HepG2 (cell line): ENCODE measurements around the gene ERMARD. TPM values are rescaled to one million over a fixed set of nuclear protein-coding genes. Genes with fewer than 3 reads are reported as not detected.
A peak's percentile ranks its signal among the peaks of the same experiment; 100 is the strongest.

ENCODE experiments used
- BHLHE40 ChIP-seq: IDR thresholded peaks from 2 replicates; pipeline ENCODE4 v1.6.1; 2011; ENCODE audit warnings: low read length, improper control_type of control experiment
- HCFC1 ChIP-seq: fragments of 150-350 bp; IDR thresholded peaks from 2 replicates; pipeline ENCODE4 v1.6.1; 2014; ENCODE audit warnings: low read depth, low read length
- MAFF ChIP-seq: IDR thresholded peaks from 2 replicates; pipeline ENCODE4 v1.6.1; 2011; ENCODE audit warnings: low read depth, low read length, improper control_type of control experiment
- MTF2 ChIP-seq: sonication (generic); formaldehyde crosslinking; IDR thresholded peaks from 2 replicates; pipeline ENCODE4 v1.5.0; 2020; ENCODE audit warnings: missing genetic modification reagents, borderline replicate concordance
- NFE2 ChIP-seq: sonication (generic); formaldehyde crosslinking; IDR thresholded peaks from 2 replicates; pipeline ENCODE4 v1.4.0; 2020; ENCODE audit warnings: missing genetic modification reagents
- TEAD2 ChIP-seq: sonication (generic); formaldehyde crosslinking; IDR thresholded peaks from 2 replicates; pipeline ENCODE4 v1.9.0; 2021; ENCODE audit warnings: missing genetic modification reagents
- WIZ ChIP-seq: sonication (generic); formaldehyde crosslinking; IDR thresholded peaks from 2 replicates; pipeline ENCODE4 v1.5.1; 2020; ENCODE audit warnings: mild to moderate bottlenecking, missing genetic modification reagents
- ZBTB42 ChIP-seq: sonication (generic); formaldehyde crosslinking; IDR thresholded peaks from 2 replicates; pipeline ENCODE4 v1.5.0; 2020; ENCODE audit warnings: mild to moderate bottlenecking, missing genetic modification reagents
- ZNF672 ChIP-seq: sonication (generic); formaldehyde crosslinking; IDR thresholded peaks from 2 replicates; pipeline ENCODE4 v1.8.1; 2022; ENCODE audit warnings: missing genetic modification reagents
- ZNF674 ChIP-seq: sonication (generic); formaldehyde crosslinking; IDR thresholded peaks from 2 replicates; pipeline ENCODE4 v1.5.0; 2020; ENCODE audit warnings: low read depth, mild to moderate bottlenecking, missing genetic modification reagents
- ZSCAN29 ChIP-seq: sonication (generic); formaldehyde crosslinking; conservative IDR thresholded peaks from 2 replicates; pipeline ENCODE4 v1.4.0; 2020; ENCODE audit warnings: mild to moderate bottlenecking, missing genetic modification reagents
- ZZZ3 ChIP-seq: sonication (generic); formaldehyde crosslinking; IDR thresholded peaks from 2 replicates; pipeline ENCODE4 v1.4.0; 2020; ENCODE audit warnings: missing genetic modification reagents, mild to moderate bottlenecking, borderline replicate concordance
- polyA plus RNA-seq, 8 experiments: library from polyadenylated mRNA; depleted of rRNA in 3 of 8; stranded (reverse) in 7 of 8; unstranded in 1 of 8; fragments of >200 nt; fragmentation: Illumina TruSeq in 4 of 8; extraction: Trizol in 4 of 8; gene quantifications; 2 replicates each; pipeline versions ENCODE4 v1.2.1 to v1.2.3, GENCODE V29; 2011 to 2016; ENCODE audit warnings: low read depth in 4 of 8, missing spikeins in 1 of 8, mixed read lengths in 1 of 8; ENCODE audit not compliant: insufficient read depth in 1 of 8
- total RNA-seq, 5 experiments: library from RNA; depleted of rRNA; stranded (reverse); fragments of >200 nt; fragmentation: Illumina TruSeq; extraction: Trizol; gene quantifications; 2 replicates each; pipeline ENCODE4 v1.2.3, GENCODE V29; 2016; ENCODE audit warnings: low read depth in 1 of 5
- TF ChIP-seq, protein P1 (sequence below): sonication (generic); formaldehyde crosslinking; IDR thresholded peaks from 2 replicates; pipeline ENCODE4 v1.5.0; 2020; ENCODE audit warnings: mild to moderate bottlenecking, missing genetic modification reagents, moderate library complexity
- TF ChIP-seq, protein P2 (sequence below): sonication (generic); formaldehyde crosslinking; conservative IDR thresholded peaks from 2 replicates; pipeline ENCODE4 v1.4.0; 2020; ENCODE audit warnings: mild to moderate bottlenecking, missing genetic modification reagents, moderate library complexity
- TF ChIP-seq, protein P3 (sequence below), 2 experiments: sonication (generic) in 1 of 2; formaldehyde crosslinking in 1 of 2; IDR thresholded peaks; 2 replicates each; pipeline versions ENCODE4 v1.5.1 to v1.6.1; 2011 to 2020; ENCODE audit warnings: borderline replicate concordance in 1 of 2, low read depth in 1 of 2, low read length in 1 of 2, mild to moderate bottlenecking in 1 of 2, missing genetic modification reagents in 1 of 2, moderate library complexity in 1 of 2
- TF ChIP-seq, protein P4 (sequence below): sonication (generic); formaldehyde crosslinking; IDR thresholded peaks from 2 replicates; pipeline ENCODE4 v1.5.0; 2020; ENCODE audit warnings: missing genetic modification reagents

Gene ERMARD
- total and polyA plus RNA-seq, 2 of the 13 experiments (the other 11 are each of a cell fraction or from before 2014, with no cell fraction given), result 8.8 to 10.7 TPM

DNA sequence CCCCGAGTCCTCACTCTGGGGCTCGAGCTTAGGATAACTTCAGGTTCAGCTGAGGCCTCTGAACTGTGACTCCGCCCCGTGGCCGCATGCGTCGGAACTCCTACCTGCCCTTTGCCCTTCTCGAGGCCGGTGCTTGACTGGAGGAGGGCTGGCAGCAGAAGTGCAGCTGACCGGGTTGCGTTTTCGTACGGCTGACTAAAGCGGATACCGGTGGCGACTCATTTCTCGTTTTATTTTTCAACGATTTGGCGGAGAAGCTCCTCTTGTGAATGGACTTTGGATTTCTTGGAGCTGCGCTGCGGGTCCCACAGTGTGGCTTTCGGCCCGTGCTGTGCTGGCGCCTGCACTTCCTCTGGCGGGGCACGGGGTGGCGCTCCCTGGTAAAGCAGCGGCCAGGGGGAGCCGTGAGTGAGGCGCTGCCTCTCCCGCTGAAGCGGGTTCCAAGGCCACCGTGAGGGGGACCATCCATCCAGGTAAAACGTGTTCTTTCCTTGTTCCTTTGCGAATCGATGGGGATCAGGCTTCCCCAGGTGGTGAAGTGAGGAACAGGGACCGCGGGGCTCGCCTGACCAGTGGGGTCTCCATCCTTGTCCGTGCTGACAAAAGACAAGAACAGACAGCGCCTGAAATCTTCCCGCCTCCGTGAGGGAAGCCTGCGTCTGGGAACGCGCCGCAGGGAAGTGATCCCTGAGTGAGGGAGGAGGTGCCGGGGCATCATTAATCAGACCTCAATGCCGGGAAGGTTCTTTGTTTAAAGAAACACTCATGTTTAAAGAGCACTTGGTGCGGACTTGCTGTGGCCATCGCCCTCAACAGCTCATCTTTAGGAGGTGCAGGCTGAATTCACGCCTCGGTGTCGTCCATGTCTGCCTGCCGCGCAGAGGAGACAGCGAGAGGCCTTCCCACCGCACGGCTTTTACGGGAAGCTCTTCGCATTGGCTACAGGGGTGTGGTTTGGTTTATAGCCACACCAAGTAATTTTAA lies 38.8 kb downstream of the ERMARD start (continued):
- TF ChIP-seq, protein P1, sequence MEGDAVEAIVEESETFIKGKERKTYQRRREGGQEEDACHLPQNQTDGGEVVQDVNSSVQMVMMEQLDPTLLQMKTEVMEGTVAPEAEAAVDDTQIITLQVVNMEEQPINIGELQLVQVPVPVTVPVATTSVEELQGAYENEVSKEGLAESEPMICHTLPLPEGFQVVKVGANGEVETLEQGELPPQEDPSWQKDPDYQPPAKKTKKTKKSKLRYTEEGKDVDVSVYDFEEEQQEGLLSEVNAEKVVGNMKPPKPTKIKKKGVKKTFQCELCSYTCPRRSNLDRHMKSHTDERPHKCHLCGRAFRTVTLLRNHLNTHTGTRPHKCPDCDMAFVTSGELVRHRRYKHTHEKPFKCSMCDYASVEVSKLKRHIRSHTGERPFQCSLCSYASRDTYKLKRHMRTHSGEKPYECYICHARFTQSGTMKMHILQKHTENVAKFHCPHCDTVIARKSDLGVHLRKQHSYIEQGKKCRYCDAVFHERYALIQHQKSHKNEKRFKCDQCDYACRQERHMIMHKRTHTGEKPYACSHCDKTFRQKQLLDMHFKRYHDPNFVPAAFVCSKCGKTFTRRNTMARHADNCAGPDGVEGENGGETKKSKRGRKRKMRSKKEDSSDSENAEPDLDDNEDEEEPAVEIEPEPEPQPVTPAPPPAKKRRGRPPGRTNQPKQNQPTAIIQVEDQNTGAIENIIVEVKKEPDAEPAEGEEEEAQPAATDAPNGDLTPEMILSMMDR, result peak; percentile 99
- peak; percentile 77 for TF ChIP-seq BHLHE40
- TF ChIP-seq HCFC1, result no peak
- TF ChIP-seq, protein P2, sequence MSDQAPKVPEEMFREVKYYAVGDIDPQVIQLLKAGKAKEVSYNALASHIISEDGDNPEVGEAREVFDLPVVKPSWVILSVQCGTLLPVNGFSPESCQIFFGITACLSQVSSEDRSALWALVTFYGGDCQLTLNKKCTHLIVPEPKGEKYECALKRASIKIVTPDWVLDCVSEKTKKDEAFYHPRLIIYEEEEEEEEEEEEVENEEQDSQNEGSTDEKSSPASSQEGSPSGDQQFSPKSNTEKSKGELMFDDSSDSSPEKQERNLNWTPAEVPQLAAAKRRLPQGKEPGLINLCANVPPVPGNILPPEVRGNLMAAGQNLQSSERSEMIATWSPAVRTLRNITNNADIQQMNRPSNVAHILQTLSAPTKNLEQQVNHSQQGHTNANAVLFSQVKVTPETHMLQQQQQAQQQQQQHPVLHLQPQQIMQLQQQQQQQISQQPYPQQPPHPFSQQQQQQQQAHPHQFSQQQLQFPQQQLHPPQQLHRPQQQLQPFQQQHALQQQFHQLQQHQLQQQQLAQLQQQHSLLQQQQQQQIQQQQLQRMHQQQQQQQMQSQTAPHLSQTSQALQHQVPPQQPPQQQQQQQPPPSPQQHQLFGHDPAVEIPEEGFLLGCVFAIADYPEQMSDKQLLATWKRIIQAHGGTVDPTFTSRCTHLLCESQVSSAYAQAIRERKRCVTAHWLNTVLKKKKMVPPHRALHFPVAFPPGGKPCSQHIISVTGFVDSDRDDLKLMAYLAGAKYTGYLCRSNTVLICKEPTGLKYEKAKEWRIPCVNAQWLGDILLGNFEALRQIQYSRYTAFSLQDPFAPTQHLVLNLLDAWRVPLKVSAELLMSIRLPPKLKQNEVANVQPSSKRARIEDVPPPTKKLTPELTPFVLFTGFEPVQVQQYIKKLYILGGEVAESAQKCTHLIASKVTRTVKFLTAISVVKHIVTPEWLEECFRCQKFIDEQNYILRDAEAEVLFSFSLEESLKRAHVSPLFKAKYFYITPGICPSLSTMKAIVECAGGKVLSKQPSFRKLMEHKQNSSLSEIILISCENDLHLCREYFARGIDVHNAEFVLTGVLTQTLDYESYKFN (CRISPR knock-in tag), result peak; percentile 79
- TF ChIP-seq WIZ (CRISPR knock-in tag), result no peak; the same call in 1 of the 2 replicates
- no peak for TF ChIP-seq NFE2
- 0 out of 2 replicates have a peak, but pooled peaks have one; percentile 92 for TF ChIP-seq ZNF674
- TF ChIP-seq, protein P3, sequence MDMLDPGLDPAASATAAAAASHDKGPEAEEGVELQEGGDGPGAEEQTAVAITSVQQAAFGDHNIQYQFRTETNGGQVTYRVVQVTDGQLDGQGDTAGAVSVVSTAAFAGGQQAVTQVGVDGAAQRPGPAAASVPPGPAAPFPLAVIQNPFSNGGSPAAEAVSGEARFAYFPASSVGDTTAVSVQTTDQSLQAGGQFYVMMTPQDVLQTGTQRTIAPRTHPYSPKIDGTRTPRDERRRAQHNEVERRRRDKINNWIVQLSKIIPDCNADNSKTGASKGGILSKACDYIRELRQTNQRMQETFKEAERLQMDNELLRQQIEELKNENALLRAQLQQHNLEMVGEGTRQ (IDR thresholded peaks at IDR 0.05; ENCODE audit: low read depth, low read length), result 0 out of 2 replicates have a peak, but pooled peaks have one; percentile 4
- TF ChIP-seq, protein P3 (CRISPR knock-in tag; IDR thresholded peaks at IDR 0.05; ENCODE audit: borderline replicate concordance), result peak; percentile 59; the same call in 1 of the 2 replicates
- no peak for TF ChIP-seq MAFF
- TF ChIP-seq, protein P4, sequence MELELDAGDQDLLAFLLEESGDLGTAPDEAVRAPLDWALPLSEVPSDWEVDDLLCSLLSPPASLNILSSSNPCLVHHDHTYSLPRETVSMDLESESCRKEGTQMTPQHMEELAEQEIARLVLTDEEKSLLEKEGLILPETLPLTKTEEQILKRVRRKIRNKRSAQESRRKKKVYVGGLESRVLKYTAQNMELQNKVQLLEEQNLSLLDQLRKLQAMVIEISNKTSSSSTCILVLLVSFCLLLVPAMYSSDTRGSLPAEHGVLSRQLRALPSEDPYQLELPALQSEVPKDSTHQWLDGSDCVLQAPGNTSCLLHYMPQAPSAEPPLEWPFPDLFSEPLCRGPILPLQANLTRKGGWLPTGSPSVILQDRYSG (CRISPR knock-in tag), result no peak
- TF ChIP-seq MTF2 (CRISPR knock-in tag), result peak; percentile 97
- TF ChIP-seq ZZZ3 (CRISPR knock-in tag), result peak; percentile 38; the same call in 1 of the 2 replicates
- peak; percentile 58; the same call in 1 of the 2 replicates for TF ChIP-seq TEAD2 (CRISPR knock-in tag)
- TF ChIP-seq ZBTB42, result no peak
- TF ChIP-seq ZNF672 (CRISPR knock-in tag), result no peak
- no peak for TF ChIP-seq ZSCAN29
